Endothelial cell of umbilical vein (primary cell): ENCODE measurements around the gene ST6GALNAC2. TPM values are rescaled to one million over a fixed set of nuclear protein-coding genes. Genes with fewer than 3 reads are reported as not detected.

ENCODE experiments used
- BruUV-seq: library from RNA; stranded (reverse); fragments of 400-500 nt; replicated peaks from 2 replicates; lab custom pipeline; 2021; lab: Mats Ljungman, UMichigan
- CTCF ChIA-PET: fragments of 300-600, 350-600 bp; sonication (Branson Sonifier 250); formaldehyde crosslinking; loops from one replicate; lab custom pipeline; 2021; ENCODE audit warnings: antibody characterized with exemption, inconsistent platforms; lab: Charles Lee
- POLR2A ChIA-PET: fragments of 300-600, 350-600 bp; sonication (Branson Sonifier 250); formaldehyde crosslinking; loops from one replicate; lab custom pipeline; 2021; ENCODE audit warnings: antibody characterized with exemption, inconsistent platforms; lab: Charles Lee
- DNase-seq: peaks from one replicate; pipeline ENCODE4 v3.0.0-alpha.2; 2011; ENCODE audit warnings: low read depth, low spot score
- FAIRE-seq: peaks from 2 replicates; lab custom pipeline; 2011; peaks lifted over from hg19 to GRCh38; lab: Jason Lieb, UNC
- H2AFZ ChIP-seq: 2 replicates; pipeline ENCODE4 v1.6.0; 2012; ENCODE audit warnings: low read depth, low read length, control low read depth, inconsistent platforms
- H3K27ac ChIP-seq: 2 replicates; pipeline ENCODE4 v1.5.1; 2011; ENCODE audit warnings: low read depth, mild to moderate bottlenecking, control low read depth, low read length, moderate library complexity; ENCODE audit not compliant: insufficient read depth
- H3K27me3 ChIP-seq, 2 experiments: 2 replicates each; pipeline versions ENCODE4 v1.6.0 to v1.6.1; 2011; ENCODE audit warnings: low read length in 2 of 2, mixed read lengths in 1 of 2; ENCODE audit not compliant: control insufficient read depth in 2 of 2, insufficient read depth in 2 of 2
- H3K36me3 ChIP-seq, 2 experiments: 2 replicates in 1 of 2; 3 replicates in 1 of 2; pipeline ENCODE4 v1.5.1; 2011; ENCODE audit warnings: low read length in 2 of 2, mild to moderate bottlenecking in 1 of 2, moderate library complexity in 1 of 2; ENCODE audit not compliant: control insufficient read depth in 2 of 2, insufficient read depth in 2 of 2; ENCODE audit errors: extremely low read depth in 1 of 2
- H3K4me1 ChIP-seq: 3 replicates; pipeline ENCODE4 v1.5.1; 2011; ENCODE audit warnings: mild to moderate bottlenecking, low read length; ENCODE audit not compliant: control insufficient read depth, insufficient read depth; ENCODE audit errors: extremely low read depth
- H3K4me2 ChIP-seq: 2 replicates; pipeline ENCODE4 v1.6.1; 2011; ENCODE audit warnings: low read length, control low read depth, mixed read lengths; ENCODE audit not compliant: insufficient read depth
- H3K4me3 ChIP-seq, 3 experiments: fragments of 200-600 bp in 1 of 3; sonication (generic), shearing (Covaris generic) in 1 of 3; replicated peaks in 1 of 3; 2 replicates each; pipeline ENCODE4 v1.5.1; 2011 to 2016; ENCODE audit warnings: control low read depth in 3 of 3, low read length in 3 of 3, mild to moderate bottlenecking in 2 of 3, inconsistent platforms in 1 of 3, low read depth in 1 of 3, moderate library complexity in 1 of 3; ENCODE audit not compliant: insufficient read depth in 1 of 3
- H3K79me2 ChIP-seq: 2 replicates; pipeline ENCODE4 v1.6.0; 2012; ENCODE audit warnings: low read length, inconsistent platforms; ENCODE audit not compliant: control insufficient read depth, insufficient read depth
- H3K9ac ChIP-seq: replicated peaks from 2 replicates; pipeline ENCODE3; 2011; ENCODE audit warnings: low read length, control low read depth; ENCODE audit not compliant: insufficient read depth; ENCODE audit errors: extremely low read depth
- H3K9me1 ChIP-seq: replicated peaks from 3 replicates; pipeline ENCODE4 v1.6.0; 2011; ENCODE audit warnings: mild to moderate bottlenecking, low read length; ENCODE audit not compliant: control insufficient read depth, insufficient read depth; ENCODE audit errors: extremely low read depth
- H3K9me3 ChIP-seq: replicated peaks from 2 replicates; pipeline ENCODE4 v1.5.1; 2012; ENCODE audit warnings: low read length, inconsistent platforms; ENCODE audit not compliant: control insufficient read depth, insufficient read depth
- H4K20me1 ChIP-seq: replicated peaks from 2 replicates; pipeline ENCODE3; 2011; ENCODE audit warnings: mild to moderate bottlenecking, low read length; ENCODE audit not compliant: control insufficient read depth, insufficient read depth; ENCODE audit errors: extremely low read depth
- EZH2 ChIP-seq: IDR thresholded peaks from 2 replicates; pipeline ENCODE4 v1.6.1; 2012; ENCODE audit warnings: borderline replicate concordance, low read depth, mild to moderate bottlenecking, moderate library complexity, low read length, inconsistent platforms; ENCODE audit not compliant: severe bottlenecking
- FOS ChIP-seq: IDR thresholded peaks from 2 replicates; pipeline ENCODE4 v1.6.1; 2011; ENCODE audit warnings: mild to moderate bottlenecking, low read length, moderate library complexity, borderline replicate concordance; ENCODE audit not compliant: insufficient read depth
- GATA2 ChIP-seq: IDR thresholded peaks from 2 replicates; pipeline ENCODE4 v1.7.0; 2011; ENCODE audit warnings: low read depth, mild to moderate bottlenecking, moderate library complexity, mixed read lengths, low read length; ENCODE audit not compliant: insufficient read length, insufficient read depth
- JUN ChIP-seq: IDR thresholded peaks from 2 replicates; pipeline ENCODE4 v1.6.1; 2011; ENCODE audit warnings: borderline replicate concordance, low read depth; ENCODE audit not compliant: insufficient read length, insufficient read depth
- MAX ChIP-seq: IDR thresholded peaks from 2 replicates; pipeline ENCODE4 v1.6.1; 2011; ENCODE audit not compliant: insufficient read depth, insufficient read length
- MYC ChIP-seq: IDR thresholded peaks from one replicate; pipeline ENCODE4 v1.6.1; 2011; ENCODE audit warnings: mild to moderate bottlenecking, low read depth, low read length
- POLR2A ChIP-seq: IDR thresholded peaks from 2 replicates; pipeline ENCODE4 v1.6.1; 2012; ENCODE audit warnings: low read depth, mild to moderate bottlenecking, control low read depth, low read length
- POLR2AphosphoS5 ChIP-seq: IDR thresholded peaks from 2 replicates; pipeline ENCODE4 v1.6.1; 2012; ENCODE audit warnings: low read depth, mild to moderate bottlenecking, control low read depth, low read length, moderate library complexity; ENCODE audit not compliant: insufficient read depth
- dilution Hi-C: fragments of 300-500 bp; cut with MboI; formaldehyde crosslinking; loops from one replicate; pipeline ENCODE4 v1.15.0; 2019; ENCODE audit warnings: low sequenced_read_pairs; ENCODE audit not compliant: extremely low pct_ligation_motif_present
- intact Hi-C: fragments of 100-400 bp; cut with micrococcal nuclease; formaldehyde crosslinking; loops from one replicate; pipeline ENCODE4 v1.10.0; 2022
- polyA plus RNA-seq, 4 experiments: library from polyadenylated mRNA; depleted of rRNA in 3 of 4; stranded (reverse) in 3 of 4; unstranded in 1 of 4; fragments of >200 nt; gene quantifications; 2 replicates each; pipeline versions ENCODE4 v1.2.1 to v1.2.3, GENCODE V29; 2011 to 2012; ENCODE audit warnings: missing spikeins in 1 of 4
- total RNA-seq: library from RNA; stranded (reverse); gene quantifications from 2 replicates; pipeline ENCODE4 v1.2.3, GENCODE V29; 2021
- TF ChIP-seq, protein P1 (sequence below), 2 donors: IDR thresholded peaks; 1 replicate in 1 of 2; 2 replicates in 1 of 2; pipeline ENCODE4 v1.5.1; 2011; ENCODE audit warnings: low read length in 2 of 2, mild to moderate bottlenecking in 2 of 2, moderate library complexity in 2 of 2, control low read depth in 1 of 2, inconsistent platforms in 1 of 2, low read depth in 1 of 2; ENCODE audit not compliant: insufficient read depth in 1 of 2; ENCODE audit errors: extremely low read depth in 1 of 2

ST6GALNAC2 gene
- total and polyA plus RNA-seq, 2 donors (not counting 3 experiments of a cell fraction or from before 2014, with no cell fraction given) = 0.59 to 1.7 TPM

DNA sequence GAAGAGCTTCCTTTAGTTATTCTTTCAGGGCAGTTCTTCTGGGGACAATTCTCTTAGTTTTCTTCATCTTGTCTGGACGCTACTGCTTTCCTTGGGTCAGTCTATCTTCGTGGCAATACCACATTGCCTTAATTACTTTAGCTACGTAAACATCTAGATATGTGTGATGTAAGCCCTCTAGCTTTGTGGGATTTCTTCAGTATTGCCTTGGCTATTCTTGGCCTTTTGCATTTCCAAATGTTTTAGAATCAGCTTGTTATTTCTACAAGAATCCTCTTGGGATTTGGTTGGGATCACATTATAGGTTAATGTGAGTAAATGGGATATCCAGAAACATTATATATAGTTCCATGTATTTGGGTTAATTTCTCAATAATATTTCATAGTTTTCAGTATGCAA lies 9.0 kb upstream of the ST6GALNAC2 start:
- ChIA-PET POLR2A (no interaction called here), CTCF (interaction anchor here (1.2 to 4.4 kb wide), 2 partner anchors 10 to 30 kb away, joined by 3 to 13 read pairs; no protein-coding TSS in a partner anchor)
- H3K79me2 ChIP-seq = no peaks in the 10 kb centered on the region
- no peak overlapping the region for H3K4me2 ChIP-seq
- no peaks in the 10 kb centered on the region for H3K9me3 ChIP-seq
- H4K20me1 ChIP-seq = no peaks in the 10 kb centered on the region
- H3K9me1 ChIP-seq = no peaks in the 10 kb centered on the region
- H3K9ac ChIP-seq = no peak overlapping the region
- no peaks in the 10 kb centered on the region for H3K36me3 ChIP-seq
- no peak overlapping the region for H3K27ac ChIP-seq
- no peaks in the 10 kb centered on the region for H3K27me3 ChIP-seq
- no peak overlapping the region for H2AFZ ChIP-seq
- TF ChIP-seq POLR2AphosphoS5 (no peak), MYC (no peak), MAX (no peak), POLR2A (no peak), EZH2 (no peak), JUN (no peak), FOS (no peak), GATA2 (no peak)
- TF ChIP-seq, protein P1, sequence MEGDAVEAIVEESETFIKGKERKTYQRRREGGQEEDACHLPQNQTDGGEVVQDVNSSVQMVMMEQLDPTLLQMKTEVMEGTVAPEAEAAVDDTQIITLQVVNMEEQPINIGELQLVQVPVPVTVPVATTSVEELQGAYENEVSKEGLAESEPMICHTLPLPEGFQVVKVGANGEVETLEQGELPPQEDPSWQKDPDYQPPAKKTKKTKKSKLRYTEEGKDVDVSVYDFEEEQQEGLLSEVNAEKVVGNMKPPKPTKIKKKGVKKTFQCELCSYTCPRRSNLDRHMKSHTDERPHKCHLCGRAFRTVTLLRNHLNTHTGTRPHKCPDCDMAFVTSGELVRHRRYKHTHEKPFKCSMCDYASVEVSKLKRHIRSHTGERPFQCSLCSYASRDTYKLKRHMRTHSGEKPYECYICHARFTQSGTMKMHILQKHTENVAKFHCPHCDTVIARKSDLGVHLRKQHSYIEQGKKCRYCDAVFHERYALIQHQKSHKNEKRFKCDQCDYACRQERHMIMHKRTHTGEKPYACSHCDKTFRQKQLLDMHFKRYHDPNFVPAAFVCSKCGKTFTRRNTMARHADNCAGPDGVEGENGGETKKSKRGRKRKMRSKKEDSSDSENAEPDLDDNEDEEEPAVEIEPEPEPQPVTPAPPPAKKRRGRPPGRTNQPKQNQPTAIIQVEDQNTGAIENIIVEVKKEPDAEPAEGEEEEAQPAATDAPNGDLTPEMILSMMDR (IDR thresholded peaks at IDR 0.05; ENCODE audit: extremely low read depth in 1 of 2, insufficient read depth in 1 of 2, low read depth in 1 of 2, low read length in 2 of 2) = no peak
- no peak overlapping the region for H3K4me3 ChIP-seq
- H3K4me1 ChIP-seq = peaks cover 2% of the 10 kb centered on the region
- BruUV-seq = no TSS peak
- dilution Hi-C loops = no loop called here
- FAIRE-seq (no peak), DNase-seq (no peak)
- intact Hi-C loops = no loop called here
